ENCODE data around the gene CLSTN3.
A peak's percentile ranks its signal among the peaks of the same experiment; 100 is the strongest.
"Not testable (repeated sequence)": the region's sequence is repeated elsewhere in the genome, so short reads cannot be mapped to it uniquely, and the experiment has no call there.

The CLSTN3 gene

DNA sequence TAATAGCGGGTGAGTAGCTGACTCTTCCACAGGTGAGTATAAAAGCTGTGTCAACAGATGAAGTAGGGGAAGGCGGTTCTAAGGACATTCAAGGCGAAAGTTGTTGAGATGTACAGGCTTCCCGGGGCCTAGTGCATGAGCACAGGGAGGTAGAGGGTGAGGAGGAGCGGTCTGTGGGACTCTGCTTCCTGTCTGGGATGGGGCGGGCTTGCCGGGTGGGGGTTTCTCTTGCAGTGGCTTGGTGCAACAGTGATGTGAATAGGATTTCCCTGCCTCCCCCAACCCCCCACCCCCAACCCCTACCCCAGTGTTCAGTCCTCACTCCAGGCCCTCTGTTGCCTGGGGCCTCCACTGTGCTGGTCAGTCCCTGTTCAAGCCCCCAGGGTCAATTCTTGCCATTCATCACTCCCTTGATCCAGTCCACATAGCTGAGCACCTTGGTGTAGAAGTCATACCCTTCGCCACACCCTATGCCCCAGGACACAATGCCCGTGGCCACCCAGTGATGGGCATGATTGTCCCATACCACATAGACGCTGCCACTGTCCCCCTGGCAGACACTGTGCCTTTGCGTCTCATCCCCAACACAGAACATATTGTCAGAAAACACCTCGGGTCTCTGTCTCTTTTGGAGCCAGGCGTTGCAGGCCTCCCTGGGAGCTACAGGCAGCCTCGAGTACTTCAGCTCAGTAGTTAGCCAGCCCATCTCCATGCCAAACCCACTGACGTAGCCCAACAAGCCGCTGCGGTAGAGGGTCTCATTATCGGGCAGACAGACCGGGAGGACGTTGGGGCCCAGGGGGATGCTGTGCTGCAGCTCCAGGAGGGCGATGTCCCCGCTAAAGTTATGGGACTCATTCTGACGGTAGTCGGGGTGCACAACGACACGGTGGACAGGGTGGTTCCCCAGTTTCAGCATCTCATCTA is 33.9 kb upstream of the CLSTN3 start:
- H3K27ac ChIP-seq (ENCODE audit: low read depth, low read length) = no peak overlapping the region
- H3K36me3 ChIP-seq (ENCODE audit: control insufficient read depth, insufficient read depth, low read length) = peaks cover 4% of the 10 kb centered on the region
- peaks cover 9% of the 10 kb centered on the region for H3K4me1 ChIP-seq (ENCODE audit: control insufficient read depth, insufficient read depth, low read length)
- no peak overlapping the region for H3K4me3 ChIP-seq (ENCODE audit: low read length)
- H3K27me3 ChIP-seq (ENCODE audit: control insufficient read depth, insufficient read depth, low read length) = no peaks in the 10 kb centered on the region
- H3K9ac ChIP-seq (ENCODE audit: low read length) = no peak overlapping the region

DNA sequence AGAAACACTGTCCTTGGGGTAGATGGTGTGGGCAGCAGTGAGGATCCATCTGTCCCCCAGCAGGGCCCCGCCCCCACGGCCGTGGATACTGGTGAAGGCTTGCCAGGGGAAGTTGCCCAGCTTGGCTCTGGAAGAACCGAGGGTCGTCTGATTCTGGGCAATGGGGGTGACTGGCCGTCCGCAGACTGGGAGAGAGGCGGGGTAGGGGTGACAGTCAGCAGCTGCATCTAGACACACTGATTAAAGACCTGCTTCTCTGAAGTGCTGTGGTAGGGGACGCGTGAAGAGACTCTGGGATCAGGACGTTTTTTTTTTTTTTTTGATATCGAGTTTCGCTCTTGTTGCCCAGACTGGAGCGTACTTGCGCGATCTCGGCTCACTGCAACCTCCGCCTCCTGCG is 33.2 kb upstream of the CLSTN3 start:
- no peak overlapping the region for H3K27ac ChIP-seq (ENCODE audit: low read depth, low read length)
- peaks cover 4% of the 10 kb centered on the region for H3K36me3 ChIP-seq (ENCODE audit: control insufficient read depth, insufficient read depth, low read length)

GRCh38 chr12:7099290-7099996 is 30.7 kb upstream of the CLSTN3 start:
- H3K36me3 ChIP-seq (ENCODE audit: control insufficient read depth, insufficient read depth, low read length) = peaks cover 10% of the 10 kb centered on the region
- H3K9ac ChIP-seq (ENCODE audit: low read length) = no peak overlapping the region
- H3K4me1 ChIP-seq (ENCODE audit: control insufficient read depth, insufficient read depth, low read length) = no peaks in the 10 kb centered on the region

More for the DNA sequence above, 33.2 kb upstream of the CLSTN3 start:
- no peaks in the 10 kb centered on the region for H3K27me3 ChIP-seq (ENCODE audit: control insufficient read depth, insufficient read depth, low read length)
- no peak overlapping the region for H3K9ac ChIP-seq (ENCODE audit: low read length)
- H3K4me3 ChIP-seq (ENCODE audit: low read length) = no peak overlapping the region
- peaks cover 4% of the 10 kb centered on the region for H3K4me1 ChIP-seq (ENCODE audit: control insufficient read depth, insufficient read depth, low read length)

DNA sequence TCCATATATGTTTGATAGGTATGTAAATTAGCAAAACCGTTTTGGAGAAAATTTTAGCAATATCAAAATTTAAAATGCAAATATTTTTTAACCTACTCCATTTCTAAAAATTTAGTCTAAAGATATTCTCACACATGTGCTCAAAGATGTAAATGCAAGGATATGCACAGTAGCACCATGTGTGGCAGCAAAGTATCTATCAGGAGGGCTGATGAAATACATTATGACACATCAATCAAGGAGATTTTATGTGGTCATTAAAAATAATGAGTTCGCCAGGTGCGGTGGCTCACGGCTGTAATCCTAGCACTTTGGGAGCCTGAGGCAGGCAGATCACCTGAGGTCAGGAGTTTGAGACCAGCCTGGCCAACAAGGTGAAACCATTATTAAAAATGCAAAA is 29.9 kb upstream of the CLSTN3 start:
- H3K27ac ChIP-seq (ENCODE audit: low read depth, low read length) = no peak overlapping the region
- no peak overlapping the region for H3K9ac ChIP-seq (ENCODE audit: low read length)
- no peak overlapping the region for H3K4me3 ChIP-seq (ENCODE audit: low read length)
- peaks cover 10% of the 10 kb centered on the region for H3K36me3 ChIP-seq (ENCODE audit: control insufficient read depth, insufficient read depth, low read length)
- H3K27me3 ChIP-seq (ENCODE audit: control insufficient read depth, insufficient read depth, low read length) = no peaks in the 10 kb centered on the region
- H3K4me1 ChIP-seq (ENCODE audit: control insufficient read depth, insufficient read depth, low read length) = no peaks in the 10 kb centered on the region

More at GRCh38 chr12:7099290-7099996, 30.7 kb upstream of the CLSTN3 start:
- no peak overlapping the region for H3K4me3 ChIP-seq (ENCODE audit: low read length)
- no peaks in the 10 kb centered on the region for H3K27me3 ChIP-seq (ENCODE audit: control insufficient read depth, insufficient read depth, low read length)
- no peak overlapping the region for H3K27ac ChIP-seq (ENCODE audit: low read depth, low read length)

- no peaks in the 10 kb centered on the region for H3K27me3 ChIP-seq (ENCODE audit: control insufficient read depth, insufficient read depth, low read length)
- no peak overlapping the region for H3K9ac ChIP-seq (ENCODE audit: low read length)
- H3K36me3 ChIP-seq (ENCODE audit: control insufficient read depth, insufficient read depth, low read length) = peaks cover 10% of the 10 kb centered on the region
- H3K4me3 ChIP-seq (ENCODE audit: low read length) = no peak overlapping the region
- H3K4me1 ChIP-seq (ENCODE audit: control insufficient read depth, insufficient read depth, low read length) = no peaks in the 10 kb centered on the region
- no peak overlapping the region for H3K27ac ChIP-seq (ENCODE audit: low read depth, low read length)
Measured at GRCh38 chr12:7101047-7101693, 29.0 kb upstream of the CLSTN3 start.

GRCh38 chr12:7101694-7102131 is 28.5 kb upstream of the CLSTN3 start:
- no peak overlapping the region for H3K4me3 ChIP-seq (ENCODE audit: low read length)
- H3K9ac ChIP-seq (ENCODE audit: low read length) = no peak overlapping the region
- no peak overlapping the region for H3K27ac ChIP-seq (ENCODE audit: low read depth, low read length)
- no peaks in the 10 kb centered on the region for H3K4me1 ChIP-seq (ENCODE audit: control insufficient read depth, insufficient read depth, low read length)
- H3K36me3 ChIP-seq (ENCODE audit: control insufficient read depth, insufficient read depth, low read length) = peaks cover 10% of the 10 kb centered on the region
- no peaks in the 10 kb centered on the region for H3K27me3 ChIP-seq (ENCODE audit: control insufficient read depth, insufficient read depth, low read length)

GRCh38 chr12:7102582-7102981 is 27.6 kb upstream of the CLSTN3 start:
- Histone ChIP-seq H3K36me3 (ENCODE audit: control insufficient read depth, insufficient read depth, low read length) (peaks cover 10% of the 10 kb centered on the region), H3K4me3 (ENCODE audit: low read length) (no peak overlapping the region), H3K27me3 (ENCODE audit: control insufficient read depth, insufficient read depth, low read length) (no peaks in the 10 kb centered on the region), H3K27ac (ENCODE audit: low read depth, low read length) (no peak overlapping the region), H3K9ac (ENCODE audit: low read length) (no peak overlapping the region), H3K4me1 (ENCODE audit: control insufficient read depth, insufficient read depth, low read length) (no peaks in the 10 kb centered on the region)

DNA sequence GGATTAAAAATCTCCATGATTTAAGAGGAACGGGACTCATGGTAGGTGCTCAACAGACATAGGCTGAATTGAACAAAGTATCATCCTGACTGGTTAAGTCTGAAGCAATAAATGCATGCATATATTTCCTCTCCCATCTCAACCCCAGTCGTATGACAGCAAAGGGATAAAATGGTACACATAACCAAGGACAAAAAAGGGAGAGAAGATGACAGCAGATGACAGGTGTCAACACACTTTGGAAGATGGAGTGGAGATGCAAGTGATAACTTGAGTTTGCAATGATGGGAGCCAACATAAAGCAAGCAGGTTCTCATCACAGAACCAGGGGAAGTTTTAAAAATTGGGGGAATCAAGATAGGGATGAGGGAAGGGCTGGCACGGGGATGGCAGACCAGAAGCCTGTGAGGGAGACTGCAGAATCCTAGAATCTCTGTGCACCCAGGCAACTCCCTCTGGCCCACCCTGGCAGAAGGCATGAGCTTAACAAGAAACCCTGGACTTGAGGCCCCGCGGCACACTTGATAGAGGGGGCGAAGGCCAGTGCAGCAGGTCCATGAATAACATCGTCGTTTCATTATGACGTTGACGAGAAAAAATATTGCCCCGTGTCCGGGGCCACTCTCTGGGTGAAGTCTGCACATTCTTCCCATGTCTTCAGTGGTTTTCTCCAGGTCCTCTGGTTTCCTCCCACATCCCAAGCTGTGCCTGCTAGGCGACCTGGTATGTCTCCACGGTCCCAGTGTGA is 26.2 kb upstream of the CLSTN3 start:
- H3K4me1 ChIP-seq (ENCODE audit: control insufficient read depth, insufficient read depth, low read length) = no peaks in the 10 kb centered on the region
- H3K9ac ChIP-seq (ENCODE audit: low read length) = no peak overlapping the region
- H3K27me3 ChIP-seq (ENCODE audit: control insufficient read depth, insufficient read depth, low read length) = no peaks in the 10 kb centered on the region
- no peak overlapping the region for H3K27ac ChIP-seq (ENCODE audit: low read depth, low read length)
- H3K36me3 ChIP-seq (ENCODE audit: control insufficient read depth, insufficient read depth, low read length) = peaks cover 10% of the 10 kb centered on the region
- H3K4me3 ChIP-seq (ENCODE audit: low read length) = no peak overlapping the region

DNA sequence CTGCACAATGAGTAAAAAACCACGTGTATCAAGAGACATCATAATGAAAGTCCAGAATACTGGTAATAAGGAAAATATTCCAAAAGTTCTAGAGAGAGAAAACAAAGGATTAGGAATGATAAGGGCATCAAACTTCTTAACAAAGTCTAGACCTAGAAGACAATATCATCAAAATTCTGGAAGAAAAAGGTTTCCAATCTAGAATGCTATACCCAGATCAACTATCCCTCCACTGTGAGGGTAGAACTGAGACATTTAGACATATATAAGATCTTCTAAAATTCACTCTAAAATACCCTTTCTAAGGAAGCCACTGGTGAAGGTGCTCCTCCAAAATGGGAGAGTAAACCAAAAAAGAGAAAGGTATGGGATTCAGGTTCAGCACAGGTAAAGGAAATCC is 24.1 kb upstream of the CLSTN3 start:
- Histone ChIP-seq H3K36me3 (ENCODE audit: control insufficient read depth, insufficient read depth, low read length) (peaks cover 5% of the 10 kb centered on the region), H3K27ac (ENCODE audit: low read depth, low read length) (no peak overlapping the region), H3K27me3 (ENCODE audit: control insufficient read depth, insufficient read depth, low read length) (no peaks in the 10 kb centered on the region), H3K4me3 (ENCODE audit: low read length) (no peak overlapping the region), H3K9ac (ENCODE audit: low read length) (no peak overlapping the region), H3K4me1 (ENCODE audit: control insufficient read depth, insufficient read depth, low read length) (peaks cover 2% of the 10 kb centered on the region)

GRCh38 chr12:7107181-7107580 is 23.0 kb upstream of the CLSTN3 start:
- not testable (repeated sequence) for H3K36me3 ChIP-seq (ENCODE audit: control insufficient read depth, insufficient read depth, low read length); H3K4me3 ChIP-seq (ENCODE audit: low read length); H3K4me1 ChIP-seq (ENCODE audit: control insufficient read depth, insufficient read depth, low read length); H3K9ac ChIP-seq (ENCODE audit: low read length); H3K27ac ChIP-seq (ENCODE audit: low read depth, low read length); H3K27me3 ChIP-seq (ENCODE audit: control insufficient read depth, insufficient read depth, low read length)

GRCh38 chr12:7107636-7108002 is 22.6 kb upstream of the CLSTN3 start:
- Histone ChIP-seq H3K27ac (ENCODE audit: low read depth, low read length) (peak overlapping the region; percentile 89), H3K36me3 (ENCODE audit: control insufficient read depth, insufficient read depth, low read length) (peaks cover 5% of the 10 kb centered on the region), H3K9ac (ENCODE audit: low read length) (peak overlapping the region; percentile 69), H3K4me1 (ENCODE audit: control insufficient read depth, insufficient read depth, low read length) (peaks cover 2% of the 10 kb centered on the region), H3K4me3 (ENCODE audit: low read length) (peak overlapping the region; percentile 94), H3K27me3 (ENCODE audit: control insufficient read depth, insufficient read depth, low read length) (no peaks in the 10 kb centered on the region)
